Skeletal muscle cell (primary cell): ENCODE results near the gene PXYLP1.
"Not testable (repeated sequence)": the region's sequence is repeated elsewhere in the genome, so short reads cannot be mapped to it uniquely, and the experiment has no call there.

ENCODE experiments used
- DNase-seq: peaks from one replicate; pipeline ENCODE4 v3.0.0-alpha.2; 2010; ENCODE audit warnings: low read depth
- H3K4me3 ChIP-seq: 2 replicates; pipeline ENCODE4 v1.5.1; 2011; ENCODE audit warnings: low read depth, mild to moderate bottlenecking, control low read depth, low read length, moderate library complexity

Gene PXYLP1

DNA sequence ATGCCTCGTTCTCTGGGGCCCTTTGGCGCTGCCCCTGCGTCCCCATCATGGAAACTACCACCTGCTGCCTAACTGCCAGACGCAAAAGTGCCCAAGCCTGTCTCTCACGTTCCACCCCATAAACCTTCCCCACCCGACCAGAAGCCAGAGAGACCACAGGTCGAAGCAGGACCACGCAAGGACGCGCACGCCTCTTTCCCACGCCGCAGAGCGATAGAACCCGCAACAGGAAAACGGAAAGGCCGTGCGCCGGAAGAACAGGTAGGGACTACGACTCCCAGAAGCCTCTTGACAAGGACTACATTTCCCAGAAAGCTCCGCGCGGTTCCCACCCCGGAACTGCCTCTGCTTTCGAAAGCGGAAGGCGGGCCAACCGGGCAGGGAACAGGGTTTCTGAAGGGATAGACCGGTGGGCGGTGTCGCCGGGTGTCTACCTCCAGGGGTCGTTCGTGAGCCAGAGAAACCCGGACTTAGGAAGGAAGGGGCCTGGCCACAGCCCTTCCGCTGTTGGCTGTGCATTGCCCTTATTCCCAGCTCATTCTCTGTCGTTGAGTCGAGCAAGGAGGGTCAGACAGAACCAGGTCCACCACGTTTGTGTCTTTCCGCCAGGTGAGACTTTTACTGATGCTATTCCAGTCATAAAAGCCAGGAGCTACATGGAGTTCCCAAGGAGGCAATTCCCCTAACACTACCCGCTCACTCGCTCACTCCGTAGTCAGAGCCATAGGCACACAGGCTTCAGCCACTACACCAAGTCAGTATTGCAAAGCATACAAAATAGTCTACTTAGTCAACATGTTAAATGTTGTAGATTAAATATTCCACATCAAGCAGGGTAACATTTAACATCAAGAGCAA lies 80.1 kb downstream of the PXYLP1 start:
- peak overlapping the region; percentile 84 for H3K4me3 ChIP-seq
- peak; percentile 89 for DNase-seq

DNA sequence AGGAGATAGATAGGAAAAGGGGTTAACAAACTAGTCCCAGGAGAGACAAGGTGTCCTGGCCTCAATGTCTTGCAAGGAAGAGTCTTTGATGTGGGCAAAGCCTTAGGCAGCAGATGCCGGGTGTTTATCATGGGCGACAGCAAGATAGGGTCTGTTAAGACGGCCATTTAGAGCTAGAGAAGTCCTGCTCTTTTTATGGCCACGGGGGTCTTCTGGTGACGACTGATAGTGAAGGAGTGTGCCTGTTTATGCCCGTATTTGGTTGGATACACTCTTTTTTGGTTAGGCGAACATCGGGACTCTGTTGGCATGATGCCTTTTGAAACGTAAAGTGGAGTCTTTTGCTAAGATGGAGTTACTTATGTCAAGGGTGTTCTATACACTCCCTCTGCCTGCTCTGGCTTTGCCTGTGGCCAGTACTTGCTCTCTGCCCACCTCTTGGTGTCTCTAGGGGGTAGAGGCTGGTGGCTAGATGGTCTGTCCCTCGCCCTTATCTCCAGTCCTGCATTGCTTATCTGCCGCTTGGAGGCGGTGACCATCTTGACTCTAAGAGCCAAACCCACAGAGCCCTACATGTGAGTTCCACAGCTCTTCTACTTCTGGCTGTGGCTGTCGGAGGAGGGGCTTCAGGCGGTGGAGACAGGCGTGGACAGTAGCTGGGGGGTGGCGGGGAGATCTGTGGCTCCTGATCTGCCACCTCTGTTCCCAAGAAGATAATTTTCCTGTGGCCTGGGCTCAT lies 80.9 kb downstream of the PXYLP1 start:
- H3K4me3 ChIP-seq: peak overlapping the region; percentile 84
- DNase-seq: no peak

DNA sequence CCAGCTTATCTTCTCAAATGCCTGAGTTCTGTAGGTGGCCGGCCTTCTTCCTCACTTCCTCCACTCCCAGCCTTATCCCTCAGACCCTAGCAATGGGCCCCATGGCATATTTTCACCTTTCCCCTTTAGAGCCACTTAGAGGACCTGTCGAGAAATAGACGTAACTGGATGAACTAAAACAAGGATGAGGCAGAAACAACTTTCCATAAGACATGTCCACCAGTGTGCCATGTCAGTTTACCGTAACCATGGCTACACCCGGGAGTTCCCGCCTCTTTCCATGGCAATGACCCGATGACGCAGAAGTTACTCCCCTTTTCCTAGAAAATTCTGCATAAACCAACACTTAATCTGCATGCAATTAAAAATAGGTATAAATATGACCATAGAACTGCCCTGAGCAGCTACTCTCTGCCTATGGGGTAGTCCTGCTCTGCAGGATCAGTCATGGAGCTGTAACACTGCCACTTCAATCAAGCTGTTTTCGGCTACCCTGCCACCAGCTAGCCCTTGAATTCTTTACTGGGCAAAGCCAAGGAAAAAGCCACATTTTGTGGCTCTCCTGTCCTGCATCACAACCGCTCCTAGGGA lies 81.6 kb downstream of the PXYLP1 start:
- DNase-seq: no peak
- H3K4me3 ChIP-seq: no peak overlapping the region

DNA sequence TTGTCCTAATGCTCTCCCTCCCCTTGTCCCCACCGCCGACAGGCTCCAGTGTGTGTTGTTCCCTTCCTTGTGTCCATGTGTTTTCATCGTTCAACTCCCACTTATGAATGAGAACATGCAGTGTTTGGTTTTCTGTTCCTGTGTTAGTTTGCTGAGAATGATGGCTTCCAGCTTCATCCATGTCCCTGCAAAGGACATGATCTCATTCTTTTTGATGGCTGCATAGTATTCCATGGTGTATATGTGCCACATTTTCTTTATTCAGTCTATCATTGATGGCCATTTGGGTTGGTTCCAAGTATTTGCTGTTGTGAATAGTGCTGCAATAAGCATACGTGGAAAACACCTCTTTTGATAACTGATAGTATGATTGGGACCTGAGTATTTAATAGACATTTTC lies 82.8 kb downstream of the PXYLP1 start:
- DNase-seq: not testable (repeated sequence)

DNA sequence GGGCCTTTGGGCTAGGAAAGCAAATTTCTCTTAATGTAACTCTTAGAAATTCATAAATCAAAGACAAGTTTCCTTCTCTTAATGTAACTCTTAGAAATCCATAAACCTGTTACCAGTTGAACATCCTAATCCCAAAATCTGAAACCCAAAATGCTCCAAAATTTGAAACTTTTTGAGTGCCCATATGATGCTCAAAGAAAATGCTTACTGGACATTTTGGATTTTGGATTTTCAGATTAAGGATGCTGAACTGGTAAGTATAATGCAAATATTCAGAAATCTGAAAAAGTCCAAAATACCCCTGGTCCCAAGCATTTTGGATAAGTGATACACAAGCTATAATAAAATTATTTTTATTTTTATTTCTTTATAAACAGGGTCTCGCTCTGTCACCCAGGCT lies 85.2 kb downstream of the PXYLP1 start:
- H3K4me3 ChIP-seq: no peak overlapping the region
- DNase-seq: no peak

More for the DNA sequence above, 82.8 kb downstream of the PXYLP1 start:
- not testable (repeated sequence) for H3K4me3 ChIP-seq

DNA sequence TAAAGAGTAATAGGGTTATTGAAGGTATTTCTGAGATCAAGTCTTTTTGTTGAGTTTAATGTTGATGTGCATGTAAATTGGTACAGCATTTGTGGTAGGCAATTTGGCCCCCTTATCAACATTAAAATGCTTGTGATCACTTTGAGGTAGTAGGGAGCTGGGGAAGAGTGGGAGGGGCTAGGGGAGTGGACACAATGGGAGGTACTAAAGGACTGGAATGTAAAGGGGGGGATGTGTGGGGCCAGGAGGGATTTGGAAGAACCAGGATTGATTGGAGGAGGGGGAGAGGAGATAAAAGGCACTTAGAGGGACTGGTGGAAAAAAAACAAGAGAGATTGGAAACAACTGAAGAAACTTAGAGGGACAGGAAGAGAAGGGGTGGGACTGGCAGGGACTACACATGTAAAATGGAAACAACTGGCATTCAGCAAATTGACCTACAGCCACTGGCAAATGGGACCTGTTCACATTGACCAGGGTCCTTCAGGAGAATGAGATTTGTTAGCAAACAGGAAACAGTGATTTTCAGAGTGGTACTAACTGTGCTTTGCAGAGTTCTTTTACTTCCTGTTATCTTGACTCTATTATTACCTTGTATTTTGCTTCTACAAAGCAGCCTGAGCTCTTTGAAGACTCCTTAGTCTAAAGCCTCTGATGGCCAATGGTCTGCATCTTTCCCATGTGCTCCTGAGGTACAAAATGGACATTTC lies 88.9 kb downstream of the PXYLP1 start:
- H3K4me3 ChIP-seq: no peak overlapping the region
- DNase-seq: no peak

DNA sequence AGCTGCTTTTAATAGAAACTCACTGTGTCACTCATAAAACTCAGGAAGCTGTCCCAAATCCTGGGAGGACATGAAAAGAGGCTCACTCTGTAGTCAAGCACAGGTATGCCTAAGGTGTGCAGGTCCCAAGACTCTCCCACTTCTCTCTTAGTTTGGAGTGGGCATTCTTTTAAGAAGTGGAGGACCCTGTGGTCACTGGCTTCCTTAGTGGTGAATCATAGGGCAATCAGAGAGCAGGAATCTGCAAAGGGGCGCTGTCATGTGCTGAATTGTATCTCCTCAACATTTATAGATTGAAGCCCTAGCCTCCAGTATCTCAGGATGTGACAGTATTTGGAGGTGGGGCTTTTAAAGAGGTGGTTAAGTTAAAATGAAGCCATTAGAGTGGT lies 89.5 kb downstream of the PXYLP1 start:
- no peak for DNase-seq
- H3K4me3 ChIP-seq: no peak overlapping the region

DNA sequence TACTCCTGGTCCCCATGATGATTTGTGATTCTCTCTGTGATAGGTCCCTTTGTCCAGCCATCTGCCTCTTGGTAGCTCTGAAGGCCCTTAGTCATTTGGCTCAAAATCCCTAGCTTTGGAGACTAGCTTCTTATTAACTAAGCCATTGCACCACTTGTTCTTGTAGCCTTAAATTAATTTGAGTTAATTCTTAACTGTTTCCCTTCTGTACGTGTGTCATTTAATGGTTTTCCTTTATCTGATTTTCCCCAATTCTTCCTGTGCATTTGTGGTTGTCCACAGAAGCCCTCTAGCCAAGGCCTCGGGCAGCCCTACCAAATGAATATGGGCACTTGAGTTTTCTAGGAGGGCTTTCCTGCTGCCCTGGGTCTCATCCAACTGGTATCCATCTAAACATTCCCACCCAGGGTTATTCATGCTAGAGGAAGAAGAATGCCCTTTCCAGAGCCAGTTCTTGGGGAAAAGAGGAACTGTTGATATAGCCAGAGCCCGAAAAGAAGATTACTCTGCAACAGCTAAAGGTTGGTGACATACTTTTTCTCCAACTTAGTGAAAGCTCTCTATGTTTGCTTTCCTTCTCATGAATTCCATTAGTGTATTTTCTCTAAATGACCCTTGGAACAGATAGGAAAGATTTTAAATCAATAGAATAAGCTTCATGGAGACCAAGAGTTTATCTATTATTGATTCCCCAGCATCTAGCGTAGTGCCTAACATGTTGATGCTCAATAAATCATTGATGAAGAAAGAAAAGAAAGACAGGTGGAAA lies 92.5 kb downstream of the PXYLP1 start:
- DNase-seq: no peak

DNA sequence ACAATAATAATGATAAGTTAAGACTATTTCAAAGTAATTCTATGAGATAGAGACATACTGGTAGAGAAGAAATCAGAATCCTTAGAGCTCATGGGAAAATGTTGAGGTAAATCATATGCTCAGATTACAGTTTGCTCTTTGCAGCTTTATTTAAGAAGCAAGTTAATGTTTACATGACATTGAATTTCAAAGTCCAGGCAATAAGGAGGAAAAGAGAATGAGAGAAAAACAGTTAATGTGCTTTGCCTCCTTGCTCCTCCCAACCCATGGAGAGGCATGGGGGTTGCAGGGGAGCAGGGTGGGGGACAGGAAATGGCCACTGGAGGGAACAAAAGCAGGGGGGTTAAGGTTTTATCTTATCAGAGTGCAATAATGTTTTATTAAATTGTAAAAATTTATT lies 94.5 kb downstream of the PXYLP1 start:
- DNase-seq: no peak
- H3K4me3 ChIP-seq: no peak overlapping the region

More for the DNA sequence above, 92.5 kb downstream of the PXYLP1 start:
- no peak overlapping the region for H3K4me3 ChIP-seq

DNA sequence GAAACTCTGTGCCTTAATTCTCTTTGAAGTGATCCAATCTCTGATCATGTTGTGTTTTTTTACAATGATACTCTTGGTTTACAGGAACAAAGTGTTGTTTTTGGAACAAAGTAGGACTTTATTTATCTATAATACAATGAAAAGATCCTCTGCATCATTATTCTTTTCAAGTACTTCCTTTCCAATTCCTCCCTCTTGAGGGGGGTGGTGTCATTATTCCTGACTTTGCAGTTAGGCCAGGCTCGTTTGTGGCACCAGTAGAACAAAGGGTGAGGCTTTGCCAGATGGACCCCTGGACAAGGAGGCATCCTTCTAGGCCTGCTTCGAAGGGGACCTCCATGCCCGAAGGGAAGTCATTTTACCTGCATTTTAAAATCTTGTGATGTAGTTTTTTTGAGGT lies 95.0 kb downstream of the PXYLP1 start:
- DNase-seq: no peak
- no peak overlapping the region for H3K4me3 ChIP-seq

DNA sequence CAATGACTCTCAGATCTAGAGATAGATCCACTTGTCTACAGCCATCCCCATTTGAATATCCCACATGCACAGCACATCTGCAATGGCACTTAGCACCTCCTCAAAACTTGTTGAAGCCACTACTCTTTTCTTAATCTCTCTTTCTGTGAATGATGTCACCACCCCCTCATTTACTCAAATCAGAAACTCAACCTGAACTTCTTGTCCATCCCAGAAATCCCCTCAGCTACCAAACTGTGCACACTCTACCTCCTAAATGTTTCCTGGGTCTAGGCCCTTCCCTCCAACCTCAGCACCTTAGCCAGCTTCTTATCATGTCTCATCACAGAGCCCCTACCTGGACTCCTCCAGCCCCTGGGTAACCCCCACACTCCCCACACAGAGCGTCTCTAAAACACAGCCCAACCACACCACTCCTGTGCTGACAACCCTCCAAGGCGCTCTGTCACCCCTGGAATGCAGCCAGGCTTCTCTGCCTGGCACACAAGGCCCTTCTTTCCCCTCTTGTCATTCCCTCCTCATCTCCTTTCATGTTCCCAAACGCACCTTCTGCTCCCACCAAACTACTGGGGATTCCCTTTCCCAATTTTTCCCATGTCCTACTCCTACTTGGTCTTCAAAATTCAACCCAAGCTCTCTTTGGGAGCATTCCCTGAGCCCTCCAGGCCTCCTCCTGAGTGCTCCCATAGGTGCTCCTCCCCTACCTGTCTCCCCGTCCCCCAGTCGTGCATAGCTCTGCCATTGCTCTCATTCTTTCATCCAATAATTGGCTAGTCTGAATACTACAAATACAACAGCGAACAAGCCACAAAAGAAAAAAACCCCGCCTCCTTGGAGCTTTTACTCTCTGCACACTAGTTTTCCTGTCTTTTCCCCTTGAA lies 96.9 kb downstream of the PXYLP1 start:
- DNase-seq: no peak
- no peak overlapping the region for H3K4me3 ChIP-seq

DNA sequence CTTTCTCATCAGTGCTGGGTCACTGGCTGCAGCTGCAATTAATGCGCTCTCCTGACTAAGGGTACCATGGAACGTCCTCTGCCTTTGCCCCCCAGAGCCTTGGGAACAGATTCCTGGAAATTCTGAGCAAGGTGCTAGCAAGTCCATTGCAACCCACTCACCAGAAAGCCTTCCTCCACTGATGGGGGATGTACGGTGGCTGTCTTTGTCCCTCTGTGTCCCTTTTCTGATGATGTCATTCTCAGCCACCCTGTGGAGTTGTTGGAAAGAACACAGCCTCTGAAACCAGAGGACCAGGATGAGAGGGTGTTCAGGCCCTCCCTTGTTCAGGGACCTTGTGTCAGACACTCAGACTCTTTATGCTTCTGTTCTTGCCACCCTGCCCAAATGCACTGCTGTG lies 98.6 kb downstream of the PXYLP1 start:
- no peak for DNase-seq
- H3K4me3 ChIP-seq: no peak overlapping the region

DNA sequence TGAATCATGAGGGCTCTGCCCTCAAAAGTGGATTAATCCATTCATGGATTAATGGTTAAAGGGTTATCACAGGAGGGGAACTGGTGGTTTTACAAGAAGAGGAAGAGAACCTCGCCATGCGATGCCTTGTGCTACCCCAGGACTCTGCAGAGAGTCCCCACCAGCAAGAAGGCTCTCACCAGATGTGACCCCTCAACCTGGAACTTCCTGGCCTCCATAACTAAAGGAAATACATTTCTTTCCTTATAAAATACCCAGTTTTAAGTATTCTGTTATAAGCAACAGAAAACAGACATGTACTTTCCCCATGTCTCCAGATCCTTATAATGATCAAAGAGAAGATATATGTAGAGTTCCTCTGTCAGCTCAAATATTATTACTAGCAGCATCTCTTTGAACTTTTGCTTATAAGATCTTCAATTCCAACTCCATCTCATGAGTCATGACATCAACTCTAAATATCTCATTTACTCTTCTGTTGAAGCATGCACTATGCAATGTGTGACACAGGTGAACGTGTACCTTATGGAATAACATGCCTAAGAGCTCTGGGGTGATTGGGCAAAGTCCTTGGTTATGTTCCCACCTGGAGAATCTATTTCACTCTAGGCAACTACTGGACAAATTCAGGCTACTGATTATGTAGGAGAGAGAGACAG lies 99.2 kb downstream of the PXYLP1 start:
- H3K4me3 ChIP-seq: no peak overlapping the region

DNA sequence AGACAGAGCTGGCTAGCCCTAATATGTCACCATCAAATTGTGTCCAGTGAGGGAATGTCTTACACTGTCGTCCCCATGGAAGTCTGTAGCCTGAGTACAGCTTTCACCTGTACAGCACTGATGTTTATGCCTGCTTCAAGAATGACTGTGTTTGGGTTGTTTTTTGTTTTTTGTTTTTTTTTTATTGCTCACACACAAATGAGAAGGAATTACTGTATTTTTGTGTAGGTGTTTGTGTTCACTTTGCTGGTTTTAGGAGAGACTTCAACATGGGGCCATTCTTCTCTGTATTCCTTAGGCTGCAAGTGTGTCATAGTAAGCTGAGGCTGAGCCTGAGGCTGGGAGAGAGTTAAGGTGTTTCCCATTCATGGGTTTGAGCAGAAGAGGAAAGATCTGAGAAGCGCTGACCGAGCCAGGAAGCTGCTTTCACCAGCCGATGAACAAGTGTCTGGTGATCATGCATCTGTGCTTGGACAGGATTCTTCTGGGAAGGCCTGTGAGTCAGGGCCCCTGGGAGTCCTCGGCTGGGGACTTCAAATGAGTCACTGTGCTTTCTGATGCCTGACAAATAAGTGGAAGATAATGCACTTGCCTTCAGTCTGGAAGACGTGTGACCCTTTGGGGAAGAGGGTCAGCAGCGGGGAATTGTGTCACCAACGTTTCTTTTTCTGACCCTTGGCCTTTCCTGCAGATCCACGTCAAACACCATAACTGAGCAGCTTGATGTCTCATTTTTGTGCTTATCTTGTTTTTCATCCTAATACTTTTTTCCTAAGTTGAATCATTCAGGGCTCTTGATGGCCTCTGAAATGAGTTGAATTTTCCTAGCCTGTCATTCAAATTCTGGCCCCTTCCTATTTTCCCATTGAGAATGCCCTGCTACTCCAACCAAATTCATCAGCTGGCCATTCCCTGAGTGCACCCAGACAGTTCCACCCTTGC lies 100.0 kb downstream of the PXYLP1 start:
- DNase-seq: peak; percentile 97
- no peak overlapping the region for H3K4me3 ChIP-seq

More for the DNA sequence above, 99.2 kb downstream of the PXYLP1 start:
- no peak for DNase-seq

DNA sequence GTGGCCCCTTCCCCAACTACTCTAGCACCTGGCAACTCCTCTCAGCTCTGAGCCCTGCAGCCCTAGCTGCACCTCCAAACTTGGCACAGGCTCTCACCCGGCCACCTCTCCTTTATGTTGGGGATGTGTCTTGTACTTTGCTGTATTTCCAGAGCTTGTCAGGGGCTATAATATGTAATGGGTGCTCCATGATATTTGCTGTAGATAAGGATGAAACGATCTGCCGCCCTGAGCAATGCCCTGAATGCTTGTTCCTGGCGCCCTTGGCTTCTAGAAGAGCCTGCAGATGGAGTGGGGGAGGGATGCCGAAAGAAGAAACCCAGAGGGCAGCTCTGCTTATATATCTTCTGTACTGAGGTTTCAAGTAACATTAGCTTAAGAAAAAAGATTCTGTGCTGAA lies 100.8 kb downstream of the PXYLP1 start:
- no peak overlapping the region for H3K4me3 ChIP-seq
- DNase-seq: no peak

DNA sequence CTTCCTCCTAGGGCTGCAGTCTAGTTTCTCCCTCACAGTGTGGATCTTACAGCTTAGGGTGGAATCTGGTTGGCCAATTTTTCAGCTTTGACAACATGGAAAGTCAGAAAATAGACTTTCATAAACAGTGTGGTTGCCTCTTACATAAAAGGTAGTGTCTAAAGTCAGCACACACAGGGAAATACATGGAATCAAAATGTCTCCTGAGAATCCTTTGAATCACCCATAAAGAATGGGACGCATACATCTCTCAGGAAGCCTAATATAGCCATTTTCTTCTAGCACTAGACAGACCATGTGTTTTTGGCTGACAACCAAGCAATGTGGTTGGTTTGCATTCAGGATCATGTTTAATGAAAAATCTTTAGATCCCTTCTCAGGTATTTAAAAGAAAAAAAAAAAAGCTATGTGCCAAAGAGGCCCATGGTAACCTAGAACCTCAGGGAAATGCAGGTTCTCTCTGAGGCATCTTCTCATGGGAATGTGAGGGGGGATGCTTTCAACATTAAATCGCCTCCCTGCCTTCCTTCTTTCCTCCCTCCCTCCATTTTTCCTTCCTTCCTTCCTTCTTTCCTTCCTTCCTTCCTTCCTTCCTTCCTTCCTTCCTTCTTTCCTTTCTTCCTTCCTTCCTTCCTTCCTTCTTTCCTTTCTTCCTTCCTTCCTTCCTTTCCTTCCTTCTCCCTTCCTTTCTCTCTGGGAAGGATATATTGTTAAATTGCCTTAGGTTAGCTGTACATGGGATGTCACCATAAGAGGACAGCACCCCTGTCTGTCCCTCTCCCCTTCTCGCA lies 102.4 kb downstream of the PXYLP1 start:
- DNase-seq: peak; percentile 81
- H3K4me3 ChIP-seq: no peak overlapping the region
